AG04449 (cell line): ENCODE results near the gene COL9A2.

Experiments
- CTCF ChIA-PET: fragments of 350-600 bp; formaldehyde crosslinking; extraction: SDS; loops from one replicate; lab custom pipeline; 2021; ENCODE audit warnings: antibody characterized with exemption; lab: Yijun Ruan, JAX
- POLR2A ChIA-PET: fragments of 400-600, 350-600 bp; formaldehyde crosslinking; extraction: SDS; loops from one replicate; lab custom pipeline; 2020; ENCODE audit warnings: antibody characterized with exemption, inconsistent platforms; lab: Yijun Ruan, JAX
- DNase-seq: peaks from one replicate; pipeline ENCODE4 v3.0.0-alpha.2; 2010; ENCODE audit warnings: low read depth, low spot score
- H3K4me3 ChIP-seq: 2 replicates; pipeline ENCODE4 v1.5.1; 2011; ENCODE audit warnings: low read depth, mild to moderate bottlenecking, control low read depth, low read length
- CTCF ChIP-seq: IDR thresholded peaks from one replicate; pipeline ENCODE4 v1.5.1; 2011; ENCODE audit warnings: mild to moderate bottlenecking, moderate library complexity, low read length, control low read depth, inconsistent platforms; ENCODE audit not compliant: insufficient read depth; ENCODE audit errors: missing control alignments

Gene COL9A2

GRCh38 chr1:40316595-40317393 lies at the start of gene COL9A2:
TSS of gene COL9A2 (minus strand) at chr1:40317286. CDS start at chr1:40317197, 89 bp downstream.
- ChIA-PET POLR2A (interaction anchor here (0.6 to 0.7 kb wide), 2 partner anchors 11 to 155 kb away, joined by 3 read pairs; partner anchors contain the start of gene RLF), CTCF (interaction anchor here (0.7 to 8.0 kb wide), 18 partner anchors 9 to 239 kb away, joined by 3 to 149 read pairs (median 7); partner anchors contain the start of gene SMAP2)
- no peak for DNase-seq
- peak within 1 kb of the TSS; percentile 30 for H3K4me3 ChIP-seq
- TF ChIP-seq CTCF: no peak

GRCh38 chr1:40363721-40364120 lies 46.6 kb upstream of the COL9A2 start:
- POLR2A ChIA-PET: no interaction called here
- CTCF ChIA-PET: interaction anchor here (1.0 to 1.4 kb wide), 3 partner anchors 25 to 48 kb away, joined by 3 to 6 read pairs (median 3); no protein-coding TSS in a partner anchor
- DNase-seq: no peak
- TF ChIP-seq CTCF: no peak
- H3K4me3 ChIP-seq: no peak overlapping the region

GRCh38 chr1:40362699-40363098 lies 45.6 kb upstream of the COL9A2 start:
- POLR2A ChIA-PET: interaction anchor here (0.7 kb wide), 1 partner anchor 97 kb away, joined by 4 read pairs; no protein-coding TSS in a partner anchor
- TF ChIP-seq CTCF: no peak
- H3K4me3 ChIP-seq: no peak overlapping the region
- DNase-seq: no peak
- CTCF ChIA-PET: interaction anchor here (0.9 to 1.4 kb wide), 4 partner anchors 24 to 219 kb away, joined by 3 to 6 read pairs (median 3); no protein-coding TSS in a partner anchor

- CTCF ChIA-PET: interaction anchor here (0.9 to 1.3 kb wide), 2 partner anchors 44 to 219 kb away, joined by 3 read pairs; no protein-coding TSS in a partner anchor
- POLR2A ChIA-PET: no interaction called here
- no peak overlapping the region for H3K4me3 ChIP-seq
- DNase-seq: no peak
- TF ChIP-seq CTCF: no peak
These were observed 45.1 kb upstream of the COL9A2 start for GRCh38 chr1:40362199-40362598.

GRCh38 chr1:40361637-40362036 lies 44.6 kb upstream of the COL9A2 start:
- CTCF ChIA-PET: no interaction called here
- no peak for TF ChIP-seq CTCF
- no peak for DNase-seq
- H3K4me3 ChIP-seq: no peak overlapping the region
- POLR2A ChIA-PET: no interaction called here

- POLR2A ChIA-PET: no interaction called here
- no peak for TF ChIP-seq CTCF
These were observed 44.1 kb upstream of the COL9A2 start for GRCh38 chr1:40361201-40361600.

More at GRCh38 chr1:40361201-40361600, 44.1 kb upstream of the COL9A2 start:
- H3K4me3 ChIP-seq: no peak overlapping the region
- CTCF ChIA-PET: no interaction called here
- no peak for DNase-seq
